Fibroblast of villous mesenchyme (primary cell): ENCODE results near the gene GOLGA7B. TPM values are rescaled to one million over a fixed set of nuclear protein-coding genes. Genes with fewer than 3 reads are reported as not detected.

Experiments
- DNase-seq: peaks from one replicate; pipeline ENCODE4 v3.0.0-alpha.2; 2010; ENCODE audit warnings: low read depth
- H3K4me3 ChIP-seq: 2 replicates; pipeline ENCODE4 v1.5.1; 2011; ENCODE audit warnings: low read depth, mild to moderate bottlenecking, low read length
- CTCF ChIP-seq: IDR thresholded peaks from 2 replicates; pipeline ENCODE4 v1.5.1; 2012; ENCODE audit warnings: low read depth, mild to moderate bottlenecking, low read length; ENCODE audit not compliant: insufficient read depth
- total RNA-seq: library from RNA; depleted of rRNA; stranded (reverse); fragments of >200 nt; gene quantifications from 2 replicates; pipeline ENCODE4 v1.2.3, GENCODE V29; 2012

Gene GOLGA7B
- total RNA-seq, 1 donor: under 0.01 TPM

- no peak for TF ChIP-seq CTCF
- peak; percentile 3 for DNase-seq
- H3K4me3 ChIP-seq: no peak overlapping the region
These were observed 28.2 kb upstream of the GOLGA7B start for GRCh38 chr10:97821308-97822038.

GRCh38 chr10:97822261-97822687, 27.4 kb upstream of the GOLGA7B start:
- TF ChIP-seq CTCF: no peak
- DNase-seq: no peak
- H3K4me3 ChIP-seq: no peak overlapping the region

- no peak for TF ChIP-seq CTCF
- no peak overlapping the region for H3K4me3 ChIP-seq
- DNase-seq: no peak
These were observed 25.9 kb upstream of the GOLGA7B start for GRCh38 chr10:97823734-97824133.

GRCh38 chr10:97825020-97825760, 24.5 kb upstream of the GOLGA7B start:
- DNase-seq: no peak
- H3K4me3 ChIP-seq: no peak overlapping the region
- no peak for TF ChIP-seq CTCF

- no peak for TF ChIP-seq CTCF
- H3K4me3 ChIP-seq: no peak overlapping the region
- DNase-seq: no peak
These were observed 22.8 kb upstream of the GOLGA7B start for GRCh38 chr10:97826892-97827291.

GRCh38 chr10:97827702-97828291, 21.8 kb upstream of the GOLGA7B start:
- TF ChIP-seq CTCF: no peak
- no peak overlapping the region for H3K4me3 ChIP-seq
- DNase-seq: no peak
